ENCODE results near the gene BUB1B. TPM values are rescaled to one million over a fixed set of nuclear protein-coding genes. Genes with fewer than 3 reads are reported as not detected.
A peak's percentile ranks its signal among the peaks of the same experiment; 100 is the strongest.

The BUB1B gene
- total RNA-seq, 1 donor: 2.2 TPM

DNA sequence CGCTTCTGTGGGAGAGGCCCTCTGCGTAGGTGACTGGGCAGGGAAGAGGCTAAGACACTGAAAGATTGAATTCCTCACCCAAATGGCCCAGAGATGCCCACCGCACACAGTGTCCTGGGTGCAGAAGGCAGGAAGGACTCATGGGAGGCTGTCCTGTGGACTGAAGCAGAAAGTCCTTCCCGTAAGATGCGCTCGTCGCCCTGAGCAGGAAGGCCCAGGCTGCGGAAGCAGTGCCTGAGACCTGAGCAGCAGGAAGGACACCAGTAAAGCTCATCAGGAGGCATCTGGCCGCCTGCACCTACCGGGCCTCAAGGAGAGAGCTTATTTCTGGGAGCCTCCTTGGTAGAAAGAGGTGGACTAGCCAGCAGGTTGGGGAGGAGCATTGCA, 81.3 kb downstream of the BUB1B start:
- Histone ChIP-seq H3K9me3 (ENCODE audit: low read depth, low read length) (no peaks in the 10 kb centered on the region), H3K79me2 (ENCODE audit: insufficient read depth, low read length) (no peaks in the 10 kb centered on the region), H3K36me3 (ENCODE audit: insufficient read depth, low read length) (no peaks in the 10 kb centered on the region), H4K20me1 (ENCODE audit: insufficient read depth, low read length) (peaks cover 2% of the 10 kb centered on the region), H2AFZ (ENCODE audit: low read length) (no peak overlapping the region), H3K27ac (ENCODE audit: low read depth, low read length) (no peak overlapping the region), H3K4me2 (ENCODE audit: insufficient read depth, low read length) (no peak overlapping the region), H3K4me1 (ENCODE audit: insufficient read depth, low read length) (peaks cover 8% of the 10 kb centered on the region), H3K27me3 (ENCODE audit: insufficient read depth, low read length) (peaks cover 3% of the 10 kb centered on the region), H3K4me3 (ENCODE audit: insufficient read depth, low read length) (no peak overlapping the region)
- no peak for TF ChIP-seq CTCF (IDR thresholded peaks at IDR 0.05; ENCODE audit: extremely low read depth, low read depth, low read length)
- peak; percentile 44 for DNase-seq (ENCODE audit: insufficient read length, low spot score, missing footprints)

DNA sequence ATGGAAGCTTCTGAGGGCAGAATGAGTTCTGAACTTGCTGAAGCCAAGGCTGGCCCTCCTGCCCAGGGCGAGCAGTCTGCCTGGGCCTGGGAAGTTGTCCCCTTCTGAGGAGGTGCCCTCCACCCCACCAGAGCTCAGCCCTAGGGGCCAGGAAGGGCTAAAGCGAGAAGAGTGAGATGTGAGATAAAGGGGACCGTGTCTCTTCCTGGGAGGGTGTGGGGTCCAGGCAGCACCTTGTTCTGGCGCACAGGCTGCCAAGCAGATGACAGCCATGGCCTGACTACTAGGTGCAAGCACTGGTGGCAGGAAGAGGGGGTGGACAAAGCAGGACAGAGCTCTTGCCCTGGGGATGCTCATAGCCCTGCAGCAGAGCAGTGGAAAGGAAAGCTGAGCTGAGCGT, 81.7 kb downstream of the BUB1B start:
- peak; percentile 64 for DNase-seq (ENCODE audit: insufficient read length, low spot score, missing footprints)
- Histone ChIP-seq H3K27me3 (ENCODE audit: insufficient read depth, low read length) (peaks cover 6% of the 10 kb centered on the region), H4K20me1 (ENCODE audit: insufficient read depth, low read length) (peaks cover 2% of the 10 kb centered on the region), H3K4me2 (ENCODE audit: insufficient read depth, low read length) (no peak overlapping the region), H3K27ac (ENCODE audit: low read depth, low read length) (no peak overlapping the region), H3K36me3 (ENCODE audit: insufficient read depth, low read length) (no peaks in the 10 kb centered on the region), H3K4me3 (ENCODE audit: insufficient read depth, low read length) (no peak overlapping the region), H2AFZ (ENCODE audit: low read length) (no peak overlapping the region), H3K79me2 (ENCODE audit: insufficient read depth, low read length) (no peaks in the 10 kb centered on the region), H3K9me3 (ENCODE audit: low read depth, low read length) (no peaks in the 10 kb centered on the region), H3K4me1 (ENCODE audit: insufficient read depth, low read length) (peaks cover 8% of the 10 kb centered on the region)
- no peak for TF ChIP-seq CTCF (IDR thresholded peaks at IDR 0.05; ENCODE audit: extremely low read depth, low read depth, low read length)

DNA sequence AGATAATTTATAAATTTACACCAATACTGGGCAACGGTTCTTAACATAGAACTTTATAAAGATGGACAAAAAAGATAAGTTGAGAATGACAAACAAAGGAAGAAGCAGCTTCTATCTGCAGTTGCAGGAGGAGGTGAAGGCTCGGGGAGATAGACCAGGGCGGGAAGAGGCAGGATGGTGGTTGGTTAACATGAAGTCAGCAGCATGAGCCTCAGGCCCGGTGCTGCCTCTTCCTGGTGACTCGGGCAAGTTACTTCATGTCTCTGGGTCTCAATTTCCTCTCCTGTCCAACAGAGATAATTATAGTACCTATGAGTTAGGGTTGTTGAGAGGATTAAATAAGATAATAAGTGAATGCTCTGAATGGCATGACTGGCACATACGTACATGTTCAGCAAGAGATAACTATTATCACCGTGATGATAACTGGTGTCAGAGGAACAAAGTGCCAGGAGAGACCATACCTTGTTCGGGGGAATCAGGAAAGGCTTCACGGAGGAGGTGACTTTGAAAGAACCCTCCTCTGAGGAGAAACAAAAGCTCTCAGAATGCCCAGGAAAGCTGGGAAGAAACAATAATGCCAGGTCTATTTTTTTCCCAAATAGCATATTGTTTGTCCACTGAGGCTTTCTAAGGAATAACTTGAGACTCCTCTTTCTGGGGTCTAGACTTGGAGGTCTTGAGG, 82.4 kb downstream of the BUB1B start:
- Histone ChIP-seq H3K79me2 (ENCODE audit: insufficient read depth, low read length) (no peaks in the 10 kb centered on the region), H3K4me1 (ENCODE audit: insufficient read depth, low read length) (peaks cover 8% of the 10 kb centered on the region), H3K4me2 (ENCODE audit: insufficient read depth, low read length) (no peak overlapping the region), H3K27me3 (ENCODE audit: insufficient read depth, low read length) (peaks cover 5% of the 10 kb centered on the region), H3K36me3 (ENCODE audit: insufficient read depth, low read length) (no peaks in the 10 kb centered on the region), H3K4me3 (ENCODE audit: insufficient read depth, low read length) (no peak overlapping the region), H4K20me1 (ENCODE audit: insufficient read depth, low read length) (peaks cover 2% of the 10 kb centered on the region), H3K9me3 (ENCODE audit: low read depth, low read length) (no peaks in the 10 kb centered on the region), H3K27ac (ENCODE audit: low read depth, low read length) (no peak overlapping the region), H2AFZ (ENCODE audit: low read length) (no peak overlapping the region)
- DNase-seq (ENCODE audit: insufficient read length, low spot score, missing footprints): peak; percentile 66
- no peak for TF ChIP-seq CTCF (IDR thresholded peaks at IDR 0.05; ENCODE audit: extremely low read depth, low read depth, low read length)

DNA sequence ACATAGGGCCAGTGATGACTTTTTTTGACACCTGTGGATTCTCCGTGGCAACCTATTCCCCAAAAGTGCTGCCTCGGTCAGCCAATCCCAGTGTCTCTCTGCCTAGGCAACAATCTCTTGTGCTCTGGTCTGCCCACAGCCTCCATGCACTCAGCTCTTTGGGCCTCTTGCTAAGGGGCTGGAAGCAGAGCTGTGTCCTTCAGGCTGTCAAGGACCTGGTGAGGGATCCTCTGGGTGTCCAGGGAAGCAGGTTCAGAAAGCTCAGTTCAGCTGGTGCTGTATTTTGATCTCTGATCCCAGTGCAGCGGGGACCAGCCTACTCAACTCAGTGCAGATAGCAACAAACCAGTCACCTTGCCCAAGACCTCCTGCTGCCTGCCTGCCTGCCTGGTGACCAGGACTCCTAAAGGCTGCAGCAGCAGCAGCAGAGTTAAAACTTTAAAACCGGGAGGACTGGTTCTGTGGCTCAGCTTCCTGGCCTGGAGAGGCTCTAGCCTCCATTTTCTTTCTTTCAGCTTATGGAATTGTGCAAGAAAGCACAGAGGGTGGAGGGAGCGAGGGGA, 84.2 kb downstream of the BUB1B start:
- H2AFZ ChIP-seq (ENCODE audit: low read length): no peak overlapping the region
- H3K27me3 ChIP-seq (ENCODE audit: insufficient read depth, low read length): peaks cover 11% of the 10 kb centered on the region
- no peaks in the 10 kb centered on the region for H3K9me3 ChIP-seq (ENCODE audit: low read depth, low read length)
- H3K4me2 ChIP-seq (ENCODE audit: insufficient read depth, low read length): no peak overlapping the region
- peak; percentile 69 for DNase-seq (ENCODE audit: insufficient read length, low spot score, missing footprints)
- H3K4me1 ChIP-seq (ENCODE audit: insufficient read depth, low read length): peaks cover 4% of the 10 kb centered on the region
- H3K36me3 ChIP-seq (ENCODE audit: insufficient read depth, low read length): no peaks in the 10 kb centered on the region
- no peaks in the 10 kb centered on the region for H4K20me1 ChIP-seq (ENCODE audit: insufficient read depth, low read length)
- no peaks in the 10 kb centered on the region for H3K79me2 ChIP-seq (ENCODE audit: insufficient read depth, low read length)
- no peak overlapping the region for H3K4me3 ChIP-seq (ENCODE audit: insufficient read depth, low read length)
- no peak for TF ChIP-seq CTCF (IDR thresholded peaks at IDR 0.05; ENCODE audit: extremely low read depth, low read depth, low read length)
- H3K27ac ChIP-seq (ENCODE audit: low read depth, low read length): no peak overlapping the region

Measured in osteoblast (primary cell).